Activated naive CD8-positive, alpha-beta T cell treated with anti-CD3 and anti-CD28 coated beads for 36 hours (primary cell): ENCODE measurements around the gene SGSM2. TPM values are rescaled to one million over a fixed set of nuclear protein-coding genes. Genes with fewer than 3 reads are reported as not detected.

Source experiments
- DNase-seq: peaks from one replicate; pipeline ENCODE4 v3.0.0; 2021
- H3K27ac Mint-ChIP-seq: one replicate; pipeline ENCODE4 v1.8.0; 2022; ENCODE audit warnings: mild to moderate bottlenecking, moderate library complexity, mixed read lengths
- H3K27me3 Mint-ChIP-seq: one replicate; pipeline ENCODE4 v1.8.0; 2022; ENCODE audit warnings: mild to moderate bottlenecking, mixed read lengths
- H3K36me3 Mint-ChIP-seq: one replicate; pipeline ENCODE4 v1.8.0; 2021; ENCODE audit warnings: mild to moderate bottlenecking, mixed read lengths
- H3K4me1 Mint-ChIP-seq: one replicate; pipeline ENCODE4 v1.8.0; 2021; ENCODE audit warnings: mixed read lengths
- H3K4me3 Mint-ChIP-seq: one replicate; pipeline ENCODE4 v1.8.0; 2022; ENCODE audit warnings: mild to moderate bottlenecking, moderate library complexity, mixed read lengths
- H3K9me3 Mint-ChIP-seq: one replicate; pipeline ENCODE4 v1.8.0; 2022; ENCODE audit warnings: mixed read lengths
- total RNA-seq, 2 experiments: library from RNA; stranded (reverse); gene quantifications; one replicate each; pipeline ENCODE4 v1.2.3, GENCODE V29; 2021

Gene SGSM2
- total RNA-seq, 2 experiments from 2014 or later, result 35.7 to 36.8 TPM

- Mint-ChIP-seq H3K27ac (no peak overlapping the region), H3K4me1 (peaks cover 18% of the 10 kb centered on the region), H3K9me3 (no peaks in the 10 kb centered on the region), H3K4me3 (no peak overlapping the region), H3K36me3 (peaks cover 3% of the 10 kb centered on the region), H3K27me3 (no peaks in the 10 kb centered on the region)
- DNase-seq, result no peak
Measured at GRCh38 chr17:2357237-2357636, 19.9 kb downstream of the SGSM2 start.

DNA sequence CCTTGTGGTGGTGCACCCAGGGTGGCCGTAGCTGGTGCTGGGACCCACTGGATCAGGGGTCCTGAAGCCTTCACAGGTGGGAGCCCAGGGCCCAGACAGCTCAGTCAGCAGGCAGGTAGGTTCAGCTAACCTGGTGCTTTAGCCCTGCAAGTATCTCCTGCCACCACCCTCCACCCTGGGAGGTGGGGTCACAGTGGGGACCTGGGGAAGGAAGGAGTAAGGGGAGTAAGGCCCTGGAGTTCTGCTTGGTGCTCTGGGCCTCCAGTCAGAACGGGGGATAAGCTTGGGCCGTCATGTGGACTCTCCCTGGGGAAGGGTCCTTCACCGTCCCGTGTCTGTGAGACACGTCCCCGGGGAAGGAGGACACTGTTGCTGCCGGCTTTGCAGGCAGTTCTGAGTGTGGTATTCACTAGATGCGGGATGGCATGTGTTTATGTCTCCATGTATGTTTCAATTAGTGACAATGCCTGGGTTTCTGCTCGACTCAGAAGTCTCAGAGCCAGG lies 20.7 kb downstream of the SGSM2 start:
- Mint-ChIP-seq H3K36me3 (peaks cover 6% of the 10 kb centered on the region), H3K4me1 (peaks cover 16% of the 10 kb centered on the region), H3K9me3 (no peaks in the 10 kb centered on the region), H3K4me3 (no peak overlapping the region), H3K27ac (no peak overlapping the region), H3K27me3 (no peaks in the 10 kb centered on the region)
- DNase-seq, result no peak

- H3K36me3 Mint-ChIP-seq, result peaks cover 6% of the 10 kb centered on the region
- no peak overlapping the region for H3K27ac Mint-ChIP-seq
- no peaks in the 10 kb centered on the region for H3K27me3 Mint-ChIP-seq
- no peaks in the 10 kb centered on the region for H3K9me3 Mint-ChIP-seq
- DNase-seq, result no peak
- no peaks in the 10 kb centered on the region for H3K4me1 Mint-ChIP-seq
- no peak overlapping the region for H3K4me3 Mint-ChIP-seq
Measured at GRCh38 chr17:2361010-2361760, 23.9 kb downstream of the SGSM2 start.

GRCh38 chr17:2362016-2362415 lies 24.7 kb downstream of the SGSM2 start:
- DNase-seq, result no peak
- H3K4me3 Mint-ChIP-seq, result no peak overlapping the region
- peaks cover 6% of the 10 kb centered on the region for H3K36me3 Mint-ChIP-seq
- no peak overlapping the region for H3K27ac Mint-ChIP-seq
- no peaks in the 10 kb centered on the region for H3K27me3 Mint-ChIP-seq
- H3K9me3 Mint-ChIP-seq, result no peaks in the 10 kb centered on the region
- no peaks in the 10 kb centered on the region for H3K4me1 Mint-ChIP-seq

- Mint-ChIP-seq H3K27ac (no peak overlapping the region), H3K27me3 (no peaks in the 10 kb centered on the region), H3K4me3 (no peak overlapping the region), H3K36me3 (peaks cover 6% of the 10 kb centered on the region), H3K4me1 (no peaks in the 10 kb centered on the region), H3K9me3 (no peaks in the 10 kb centered on the region)
- DNase-seq, result no peak
Measured at GRCh38 chr17:2362416-2362815, 25.1 kb downstream of the SGSM2 start.

- H3K36me3 Mint-ChIP-seq, result peaks cover 3% of the 10 kb centered on the region
- H3K9me3 Mint-ChIP-seq, result no peaks in the 10 kb centered on the region
- H3K4me3 Mint-ChIP-seq, result no peak overlapping the region
- DNase-seq, result no peak
- no peaks in the 10 kb centered on the region for H3K4me1 Mint-ChIP-seq
- no peaks in the 10 kb centered on the region for H3K27me3 Mint-ChIP-seq
- H3K27ac Mint-ChIP-seq, result no peak overlapping the region
Measured at GRCh38 chr17:2362881-2363280, 25.6 kb downstream of the SGSM2 start.

DNA sequence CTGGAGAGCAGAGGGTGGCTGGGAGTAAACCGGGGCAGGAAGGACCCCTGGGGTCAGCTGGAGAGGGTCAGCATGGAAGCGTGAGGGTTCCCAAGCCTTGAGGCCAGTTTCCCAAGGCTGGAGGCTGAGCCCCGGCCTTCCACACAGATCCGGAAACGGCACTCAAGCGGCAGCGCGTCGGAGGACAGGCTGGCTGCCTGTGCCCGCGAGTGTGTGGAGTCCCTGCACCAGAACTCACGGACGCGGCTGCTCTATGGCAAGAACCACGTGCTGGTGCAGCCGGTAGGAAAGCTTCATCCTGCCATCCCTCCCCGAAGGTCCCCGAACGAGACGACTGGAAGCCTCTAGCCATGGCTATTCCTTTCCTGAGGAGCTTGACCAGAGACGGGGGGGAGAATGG lies 26.0 kb downstream of the SGSM2 start:
- Mint-ChIP-seq H3K4me1 (no peaks in the 10 kb centered on the region), H3K4me3 (no peak overlapping the region), H3K36me3 (peaks cover 3% of the 10 kb centered on the region), H3K27ac (no peak overlapping the region), H3K9me3 (no peaks in the 10 kb centered on the region), H3K27me3 (no peaks in the 10 kb centered on the region)
- no peak for DNase-seq

- peaks cover 3% of the 10 kb centered on the region for H3K36me3 Mint-ChIP-seq
- H3K4me1 Mint-ChIP-seq, result no peaks in the 10 kb centered on the region
- no peak overlapping the region for H3K27ac Mint-ChIP-seq
- no peak overlapping the region for H3K4me3 Mint-ChIP-seq
- H3K9me3 Mint-ChIP-seq, result no peaks in the 10 kb centered on the region
- H3K27me3 Mint-ChIP-seq, result no peaks in the 10 kb centered on the region
- DNase-seq, result no peak
Measured at GRCh38 chr17:2363851-2364762, 26.8 kb downstream of the SGSM2 start.

GRCh38 chr17:2364763-2365116 lies 27.4 kb downstream of the SGSM2 start:
- no peaks in the 10 kb centered on the region for H3K9me3 Mint-ChIP-seq
- no peak overlapping the region for H3K27ac Mint-ChIP-seq
- H3K36me3 Mint-ChIP-seq, result peaks cover 3% of the 10 kb centered on the region
- H3K4me3 Mint-ChIP-seq, result no peak overlapping the region
- H3K4me1 Mint-ChIP-seq, result no peaks in the 10 kb centered on the region
- H3K27me3 Mint-ChIP-seq, result no peaks in the 10 kb centered on the region
- no peak for DNase-seq

DNA sequence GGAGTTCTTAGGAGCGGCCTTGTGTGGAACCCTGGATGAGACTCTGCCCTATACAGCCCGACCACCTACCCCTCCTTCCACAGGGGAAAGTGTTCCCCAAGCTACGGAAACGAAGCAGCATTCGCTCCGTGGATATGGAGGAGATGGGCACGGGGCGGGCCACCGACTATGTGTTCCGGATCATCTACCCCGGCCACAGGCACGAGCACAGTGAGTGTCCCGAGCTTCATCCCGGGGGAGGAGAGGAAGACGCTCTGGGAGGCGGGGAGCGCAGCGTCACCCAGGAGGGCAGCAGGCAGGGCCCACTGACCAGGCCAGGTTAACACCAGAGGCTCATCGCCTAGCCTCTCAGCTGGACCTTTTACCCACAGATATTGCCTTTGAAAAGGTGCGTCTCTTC lies 27.8 kb downstream of the SGSM2 start:
- H3K36me3 Mint-ChIP-seq, result peaks cover 3% of the 10 kb centered on the region
- no peak overlapping the region for H3K4me3 Mint-ChIP-seq
- no peaks in the 10 kb centered on the region for H3K27me3 Mint-ChIP-seq
- H3K4me1 Mint-ChIP-seq, result no peaks in the 10 kb centered on the region
- H3K27ac Mint-ChIP-seq, result no peak overlapping the region
- DNase-seq, result no peak
- no peaks in the 10 kb centered on the region for H3K9me3 Mint-ChIP-seq

DNA sequence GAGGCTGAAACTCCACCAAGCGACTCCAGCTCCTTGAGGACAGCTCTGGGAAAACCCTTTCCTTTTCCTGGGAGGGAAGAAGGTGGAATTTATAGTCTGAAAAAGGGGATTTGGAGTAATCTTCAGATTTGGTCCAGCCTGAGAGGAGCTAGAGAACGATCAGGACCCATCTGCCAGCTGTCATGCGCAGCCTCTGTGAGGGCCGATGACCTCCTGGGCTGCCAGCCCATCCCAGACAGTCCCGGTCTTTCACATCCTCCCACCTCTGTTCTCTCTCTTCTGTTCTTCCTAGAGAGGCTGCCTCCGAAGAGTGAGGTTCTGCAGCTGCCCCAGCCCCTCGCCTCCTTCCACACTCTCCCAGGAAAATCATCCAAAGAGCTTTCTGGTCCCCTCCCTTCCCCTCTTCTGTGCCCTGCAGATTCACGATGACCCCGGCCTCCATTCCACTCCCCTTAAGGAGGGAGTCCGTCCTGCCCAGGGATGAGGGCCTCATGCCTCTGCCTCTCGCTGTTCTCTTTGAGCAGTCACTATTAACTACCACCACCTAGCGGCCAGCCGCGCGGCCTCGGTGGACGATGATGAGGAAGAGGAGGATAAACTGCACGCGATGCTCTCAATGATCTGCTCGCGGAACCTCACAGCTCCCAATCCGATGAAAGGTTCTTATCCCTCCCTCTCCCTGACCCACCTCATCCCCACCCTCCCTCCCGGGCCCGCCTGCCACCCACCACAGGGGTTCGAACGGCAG lies 29.6 kb downstream of the SGSM2 start:
- no peaks in the 10 kb centered on the region for H3K9me3 Mint-ChIP-seq

DNA sequence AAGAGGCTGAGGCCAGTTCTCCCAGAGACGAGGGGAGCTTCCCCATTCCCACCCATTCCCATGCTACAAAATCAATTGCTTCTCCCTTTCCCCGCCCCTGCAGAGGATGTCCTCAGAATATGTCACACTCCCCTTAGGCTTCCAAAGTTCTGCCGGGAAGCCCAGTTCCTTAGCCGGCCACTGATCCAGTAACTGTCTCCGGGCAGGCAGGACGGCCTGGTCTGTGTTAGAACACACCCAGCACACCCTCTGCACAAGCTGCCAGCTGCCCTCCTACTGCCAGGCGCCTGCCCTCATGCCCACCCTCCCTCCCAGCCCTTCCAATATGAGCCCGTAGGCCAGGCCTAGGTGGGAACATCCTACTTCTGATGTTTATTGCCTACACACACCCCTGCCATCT lies 31.1 kb downstream of the SGSM2 start:
- no peak for DNase-seq
- H3K27ac Mint-ChIP-seq, result no peak overlapping the region
- H3K4me1 Mint-ChIP-seq, result no peaks in the 10 kb centered on the region
- no peaks in the 10 kb centered on the region for H3K9me3 Mint-ChIP-seq
- H3K4me3 Mint-ChIP-seq, result no peak overlapping the region
- no peaks in the 10 kb centered on the region for H3K27me3 Mint-ChIP-seq
- H3K36me3 Mint-ChIP-seq, result no peaks in the 10 kb centered on the region

More for the DNA sequence above, 29.6 kb downstream of the SGSM2 start:
- no peak for DNase-seq
- H3K4me1 Mint-ChIP-seq, result no peaks in the 10 kb centered on the region
- H3K27me3 Mint-ChIP-seq, result no peaks in the 10 kb centered on the region
- H3K4me3 Mint-ChIP-seq, result no peak overlapping the region
- peaks cover 3% of the 10 kb centered on the region for H3K36me3 Mint-ChIP-seq
- no peak overlapping the region for H3K27ac Mint-ChIP-seq

GRCh38 chr17:2369039-2369438 lies 31.7 kb downstream of the SGSM2 start:
- no peaks in the 10 kb centered on the region for H3K36me3 Mint-ChIP-seq
- H3K27ac Mint-ChIP-seq, result no peak overlapping the region
- H3K27me3 Mint-ChIP-seq, result no peaks in the 10 kb centered on the region
- H3K4me3 Mint-ChIP-seq, result no peak overlapping the region
- no peaks in the 10 kb centered on the region for H3K9me3 Mint-ChIP-seq
- no peak for DNase-seq
- H3K4me1 Mint-ChIP-seq, result no peaks in the 10 kb centered on the region

- Mint-ChIP-seq H3K27me3 (no peaks in the 10 kb centered on the region), H3K36me3 (no peaks in the 10 kb centered on the region), H3K4me1 (no peaks in the 10 kb centered on the region), H3K9me3 (no peaks in the 10 kb centered on the region), H3K4me3 (no peak overlapping the region), H3K27ac (no peak overlapping the region)
- no peak for DNase-seq
Measured at GRCh38 chr17:2369551-2370210, 32.4 kb downstream of the SGSM2 start.

- H3K4me3 Mint-ChIP-seq, result no peak overlapping the region
- no peaks in the 10 kb centered on the region for H3K4me1 Mint-ChIP-seq
- H3K9me3 Mint-ChIP-seq, result no peaks in the 10 kb centered on the region
- H3K36me3 Mint-ChIP-seq, result no peaks in the 10 kb centered on the region
- no peaks in the 10 kb centered on the region for H3K27me3 Mint-ChIP-seq
- no peak overlapping the region for H3K27ac Mint-ChIP-seq
- no peak for DNase-seq
Measured at GRCh38 chr17:2370211-2370589, 32.9 kb downstream of the SGSM2 start.
